ENCODE results near the gene OR10G3. TPM values are rescaled to one million over a fixed set of nuclear protein-coding genes. Genes with fewer than 3 reads are reported as not detected.

The OR10G3 gene
- total RNA-seq, 1 experiment from 2014 or later = not detected

DNA sequence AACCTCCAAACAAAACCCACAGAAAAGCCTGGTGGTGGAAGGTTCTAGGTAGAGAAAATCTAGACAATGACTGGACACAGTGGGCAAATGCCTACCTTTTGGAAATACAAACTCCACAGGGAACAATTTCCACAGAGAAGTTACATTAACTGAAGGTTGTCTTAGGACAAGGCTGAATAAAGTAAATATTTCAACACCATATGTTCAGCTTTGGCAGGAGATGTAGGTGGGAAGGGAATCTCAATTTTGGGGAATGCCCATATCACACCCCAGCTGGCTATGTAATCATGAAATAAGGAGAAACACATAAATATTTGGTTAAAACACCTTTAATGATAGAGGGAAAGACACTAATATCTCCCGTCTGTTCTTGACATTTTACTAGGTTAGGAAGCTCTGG is 59.1 kb downstream of the OR10G3 start:
- H3K9me3 Mint-ChIP-seq = no peaks in the 10 kb centered on the region
- Histone ChIP-seq H3K4me2 (ENCODE audit: insufficient read depth, insufficient read length, low read length) (peak overlapping the region; percentile 4), H3T11ph (ENCODE audit: low read length) (no peak overlapping the region), H3K56ac (ENCODE audit: insufficient read length, low read depth, low read length) (no peak overlapping the region), H2BK120ac (ENCODE audit: low read depth, low read length, poor library complexity, severe bottlenecking) (no peak overlapping the region), H3K27me3 (ENCODE audit: insufficient read depth, low read length) (no peaks in the 10 kb centered on the region), H3K4ac (ENCODE audit: low read depth, low read length) (no peak overlapping the region), H3K23ac (ENCODE audit: insufficient read length, low read depth, low read length) (no peak overlapping the region), H2BK20ac (ENCODE audit: low read depth, low read length, poor library complexity, severe bottlenecking) (no peak overlapping the region), H3K18ac (ENCODE audit: insufficient read length, low read depth, low read length) (no peak overlapping the region), H3K79me2 (ENCODE audit: insufficient read depth, low read length) (peaks cover 9% of the 10 kb centered on the region; the same call in 1 of the 2 replicates), H2AK5ac (ENCODE audit: insufficient read length, low read length) (no peak overlapping the region), H3K79me1 (ENCODE audit: insufficient read depth, low read depth, low read length, poor library complexity, severe bottlenecking) (peaks cover 15% of the 10 kb centered on the region), H3K4me1 (ENCODE audit: insufficient read depth, low read length) (peaks cover 13% of the 10 kb centered on the region; the same call in 1 of the 2 replicates), H3K9me3 (ENCODE audit: control insufficient read depth, low read depth, low read length) (no peaks in the 10 kb centered on the region), H4K8ac (replicated peaks; ENCODE audit: insufficient read length, low read depth, low read length) (no peak overlapping the region), H3K14ac (ENCODE audit: insufficient read depth, low read length) (no peak overlapping the region), H3K23me2 (ENCODE audit: insufficient read length, low read depth, low read length, poor library complexity, severe bottlenecking) (peaks cover 3% of the 10 kb centered on the region), H4K91ac (ENCODE audit: insufficient read length, low read depth, low read length) (no peak overlapping the region), H2AFZ (ENCODE audit: low read length) (no peak overlapping the region), H3K27ac (ENCODE audit: insufficient read length, low read depth, low read length) (no peak overlapping the region), H2BK5ac (ENCODE audit: insufficient read length, low read length) (no peak overlapping the region), H3K9ac (ENCODE audit: extremely low read depth, insufficient read length, low read length) (no peak overlapping the region), H2BK12ac (ENCODE audit: insufficient read length, low read depth, low read length) (no peak overlapping the region), H2BK15ac (ENCODE audit: low read depth, low read length) (no peak overlapping the region), H4K5ac (ENCODE audit: insufficient read length, low read depth, low read length) (no peak overlapping the region), H4K20me1 (ENCODE audit: control insufficient read depth, insufficient read depth, insufficient read length) (no peaks in the 10 kb centered on the region)
- DNase-seq = no peak
- no CpG with 5 or more reads among the region's 1 CpG for WGBS (ENCODE audit: extremely low coverage, insufficient read length, low lambda C conversion rate)
- no peaks in the 10 kb centered on the region for H3K27me3 Mint-ChIP-seq (ENCODE audit: low read depth)
- peaks cover 55 to 58% of the 10 kb centered on the region in 2 experiments for H3K4me1 Mint-ChIP-seq
- TF ChIP-seq CTCF (conservative IDR thresholded peaks at IDR 0.05) = no peak
- peak overlapping the region in 2 of 3 experiments; percentile 76 to 82; a peak in 3 of 7 replicates for H3K27ac Mint-ChIP-seq
- no peak overlapping the region for H3K4me3 Mint-ChIP-seq
- peaks cover 45 to 59% (median 54%) of the 10 kb centered on the region in 3 experiments for H3K36me3 Mint-ChIP-seq (ENCODE audit: insufficient read depth in 1 of 3, low read depth in 3 of 3)

Measured in H9 (cell line).